Stimulated activated CD4-positive, alpha-beta T cell treated with anti-CD3 and anti-CD28 coated beads, TNF-alpha, amount 100 ng/mL, for 48 hours (primary cell): Measurements from ENCODE around the gene NLRC5.

ENCODE experiments used
- DNase-seq, 3 donors: peaks; one replicate each; pipeline ENCODE4 v3.0.0-alpha.2; 2020; ENCODE audit warnings: low read depth in 3 of 3

Gene NLRC5

DNA sequence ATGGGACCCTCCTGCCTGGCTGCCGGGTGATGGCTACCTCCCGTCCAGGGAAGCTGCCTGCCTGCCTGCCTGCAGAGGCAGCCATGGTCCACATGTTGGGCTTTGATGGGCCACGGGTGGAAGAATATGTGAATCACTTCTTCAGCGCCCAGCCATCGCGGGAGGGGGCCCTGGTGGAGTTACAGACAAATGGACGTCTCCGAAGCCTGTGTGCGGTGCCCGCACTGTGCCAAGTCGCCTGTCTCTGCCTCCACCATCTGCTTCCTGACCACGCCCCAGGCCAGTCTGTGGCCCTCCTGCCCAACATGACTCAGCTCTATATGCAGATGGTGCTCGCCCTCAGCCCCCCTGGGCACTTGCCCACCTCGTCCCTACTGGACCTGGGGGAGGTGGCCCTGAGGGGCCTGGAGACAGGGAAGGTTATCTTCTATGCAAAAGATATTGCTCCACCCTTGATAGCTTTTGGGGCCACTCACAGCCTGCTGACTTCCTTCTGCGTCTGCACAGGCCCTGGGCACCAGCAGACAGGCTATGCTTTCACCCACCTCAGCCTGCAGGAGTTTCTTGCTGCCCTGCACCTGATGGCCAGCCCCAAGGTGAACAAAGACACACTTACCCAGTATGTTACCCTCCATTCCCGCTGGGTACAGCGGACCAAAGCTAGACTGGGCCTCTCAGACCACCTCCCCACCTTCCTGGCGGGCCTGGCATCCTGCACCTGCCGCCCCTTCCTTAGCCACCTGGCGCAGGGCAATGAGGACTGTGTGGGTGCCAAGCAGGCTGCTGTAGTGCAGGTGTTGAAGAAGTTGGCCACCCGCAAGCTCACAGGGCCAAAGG lies 36.8 kb downstream of the NLRC5 start:
- no peak for DNase-seq

GRCh38 chr16:57026778-57027062 lies 37.4 kb downstream of the NLRC5 start:
- DNase-seq, result no peak

GRCh38 chr16:57027067-57027466 lies 37.7 kb downstream of the NLRC5 start:
- no peak for DNase-seq

DNA sequence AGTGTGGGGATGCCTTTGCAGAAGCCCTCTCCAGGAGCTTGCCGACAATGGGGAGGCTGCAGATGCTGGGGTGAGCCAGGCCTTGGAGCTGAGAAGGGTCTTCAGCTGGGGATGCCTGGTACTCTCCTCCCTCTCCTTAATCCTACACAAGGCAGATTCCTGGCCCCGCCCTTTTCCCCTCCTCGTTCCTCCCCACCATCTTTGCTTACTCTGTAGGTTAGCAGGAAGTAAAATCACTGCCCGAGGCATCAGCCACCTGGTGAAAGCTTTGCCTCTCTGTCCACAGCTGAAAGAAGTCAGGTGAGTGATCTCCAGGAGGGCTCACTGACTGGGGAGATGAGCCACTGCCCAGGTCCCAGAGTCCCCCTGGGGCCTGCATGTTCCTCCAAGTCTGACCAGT lies 38.7 kb downstream of the NLRC5 start:
- no peak for DNase-seq

GRCh38 chr16:57029161-57030160 lies 40.1 kb downstream of the NLRC5 start:
- no peak for DNase-seq

- DNase-seq, result no peak
These were observed 41.1 kb downstream of the NLRC5 start for GRCh38 chr16:57030346-57030902.

DNA sequence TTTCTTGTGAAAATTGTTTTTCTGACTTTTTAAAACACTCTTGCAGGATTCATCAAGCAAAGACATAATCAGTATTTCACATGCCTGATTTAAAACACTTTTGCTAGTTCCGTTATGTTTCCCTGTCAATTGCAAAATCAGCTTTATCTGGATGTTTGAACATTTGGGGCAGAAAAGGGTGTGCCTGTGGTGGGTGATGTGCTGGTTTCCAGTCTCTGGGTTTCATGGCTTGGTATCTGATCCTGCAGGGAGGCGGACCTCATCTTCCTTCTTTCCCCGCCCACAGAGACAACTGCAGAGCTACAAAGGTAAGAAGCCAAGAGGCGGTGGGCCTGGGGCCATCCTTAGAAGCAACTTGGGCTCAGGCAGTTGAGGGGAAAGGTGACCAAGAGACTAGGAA lies 41.8 kb downstream of the NLRC5 start:
- no peak for DNase-seq

DNA sequence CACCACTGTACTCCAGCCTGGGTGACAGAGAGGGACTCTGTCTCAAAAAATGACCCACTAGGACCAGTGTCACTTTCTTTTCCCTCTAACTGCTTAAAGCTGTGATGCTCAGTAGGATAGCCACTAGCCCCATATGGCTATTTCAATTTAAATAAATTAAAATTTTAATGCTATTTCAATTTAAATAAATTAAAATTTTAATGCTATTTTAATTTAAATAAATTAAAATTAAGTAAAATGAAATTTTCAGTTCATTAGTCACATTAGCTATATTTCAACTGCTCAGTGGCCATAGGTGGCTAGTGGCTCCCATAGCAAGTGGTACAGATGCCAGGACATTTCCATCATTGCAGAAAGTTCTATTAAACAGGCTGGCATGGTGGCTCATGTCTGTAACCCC lies 43.0 kb downstream of the NLRC5 start:
- no peak for DNase-seq

GRCh38 chr16:57032931-57033330 lies 43.6 kb downstream of the NLRC5 start:
- DNase-seq, result no peak

DNA sequence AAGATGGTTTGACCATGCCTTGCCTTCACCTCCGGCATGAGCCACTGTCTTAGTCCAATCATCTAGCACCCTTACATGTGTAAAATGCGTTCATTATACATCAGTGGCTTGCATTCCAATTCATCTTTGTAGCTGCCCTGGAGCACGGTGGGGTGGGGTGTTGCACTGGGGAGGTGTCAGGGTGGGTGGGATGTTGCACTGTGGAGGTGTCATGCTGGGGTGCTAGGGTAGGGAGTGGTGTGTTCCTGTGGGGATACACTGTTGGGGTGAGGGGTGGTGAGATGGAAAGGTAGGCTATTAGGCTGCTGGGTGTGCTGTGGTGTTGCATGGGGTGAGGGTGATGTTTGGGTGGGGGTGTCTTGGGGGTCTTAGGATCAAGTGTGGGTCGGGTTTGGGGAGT lies 47.0 kb downstream of the NLRC5 start:
- DNase-seq, result no peak

DNA sequence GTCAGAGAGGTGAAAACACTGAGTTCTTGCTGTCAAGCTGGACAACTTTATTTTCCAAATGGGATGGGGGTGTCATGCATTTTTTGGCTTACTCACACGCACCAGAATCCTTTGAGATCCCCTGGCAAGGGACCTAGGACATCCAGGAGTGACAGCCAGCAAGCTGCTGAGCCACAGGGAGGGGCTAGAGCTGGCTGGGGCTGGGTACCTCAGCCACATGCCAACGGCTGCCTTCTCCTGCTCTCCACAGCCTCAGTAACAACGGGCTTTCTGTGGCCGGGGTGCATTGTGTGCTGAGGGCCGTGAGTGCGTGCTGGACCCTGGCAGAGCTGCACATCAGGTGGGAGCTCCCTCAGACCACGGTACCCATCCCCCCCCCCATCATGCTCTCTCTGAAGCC lies 47.6 kb downstream of the NLRC5 start:
- no peak for DNase-seq

DNA sequence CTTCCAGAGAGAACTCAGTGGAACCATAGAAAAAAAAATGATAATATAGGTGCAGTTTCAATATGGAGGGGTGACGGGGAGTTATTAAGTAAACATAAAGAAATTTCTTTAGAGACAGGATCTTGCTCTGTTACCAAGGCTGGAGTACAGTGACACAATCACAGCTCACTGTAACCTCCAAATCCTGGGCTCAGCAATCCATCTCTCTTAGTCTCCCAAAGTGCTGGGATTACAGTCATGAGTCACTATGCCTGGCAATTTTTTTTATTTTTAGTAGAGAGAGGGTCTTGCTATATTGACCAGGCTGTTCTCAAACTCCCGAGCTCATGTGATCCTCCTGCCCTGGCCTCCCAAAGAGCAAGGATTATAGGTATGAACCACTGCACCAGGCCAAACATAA lies 48.8 kb downstream of the NLRC5 start:
- no peak for DNase-seq

GRCh38 chr16:57039148-57039812 lies 49.9 kb downstream of the NLRC5 start:
- no peak for DNase-seq

DNA sequence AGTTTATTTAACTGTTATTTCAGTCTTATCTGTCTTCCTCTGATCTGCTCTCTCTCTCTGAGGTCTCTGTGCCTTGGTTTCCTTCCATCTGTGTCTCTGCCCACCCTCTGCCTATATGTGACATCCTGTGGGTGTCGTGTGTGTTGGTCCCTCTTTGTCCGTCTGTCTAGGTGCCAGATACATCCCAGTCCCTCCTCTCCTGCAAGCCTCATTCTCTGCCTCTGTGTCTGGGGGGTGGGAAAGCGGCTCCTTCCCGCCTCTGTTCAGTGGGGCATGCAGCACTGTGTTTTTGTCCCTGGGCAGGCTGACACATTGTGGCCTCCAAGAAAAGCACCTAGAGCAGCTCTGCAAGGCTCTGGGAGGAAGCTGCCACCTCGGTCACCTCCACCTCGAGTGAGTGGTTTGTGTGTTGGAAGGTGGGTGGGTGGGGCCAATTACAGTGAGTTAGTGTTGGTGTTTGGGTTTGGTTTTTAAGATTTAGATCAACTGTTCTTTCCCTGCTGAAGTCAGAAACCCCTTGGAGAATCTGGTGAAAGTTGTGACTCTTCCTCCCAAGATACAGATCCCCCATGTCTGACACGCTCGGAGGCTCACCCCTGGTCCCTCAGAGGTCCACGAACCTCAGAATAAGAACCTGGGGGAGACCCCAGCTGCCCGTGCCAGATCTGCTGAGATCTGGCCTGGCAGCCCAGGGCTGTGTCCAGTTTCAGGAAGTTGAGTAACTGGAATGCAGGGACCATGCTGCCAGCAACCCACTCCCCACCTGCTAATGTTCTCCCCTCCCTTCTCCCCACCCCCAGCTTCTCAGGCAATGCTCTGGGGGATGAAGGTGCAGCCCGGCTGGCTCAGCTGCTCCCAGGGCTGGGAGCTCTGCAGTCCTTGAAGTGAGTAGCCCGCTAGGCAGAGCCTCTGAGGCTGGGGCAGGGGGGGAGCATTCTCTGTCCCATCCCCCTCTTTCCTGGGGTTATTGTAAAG lies 52.1 kb downstream of the NLRC5 start:
- peak; percentile 67 to 84 (median 84) for DNase-seq

- DNase-seq, result peak; percentile 67 to 84 (median 78)
These were observed 53.1 kb downstream of the NLRC5 start for GRCh38 chr16:57042157-57043111.

GRCh38 chr16:57043248-57043647 lies 53.9 kb downstream of the NLRC5 start:
- no peak for DNase-seq

GRCh38 chr16:57044931-57045693 lies 55.8 kb downstream of the NLRC5 start:
- no peak for DNase-seq

GRCh38 chr16:57045694-57046381 lies 56.5 kb downstream of the NLRC5 start:
- no peak for DNase-seq
